A549 (cell line): ENCODE results near the gene LHFPL2.

ENCODE experiments used
- EHMT2 ChIP-seq: fragments of 200-600 bp; sonication (generic); IDR thresholded peaks from 2 replicates; pipeline ENCODE4 v1.6.1; 2016; ENCODE audit warnings: antibody characterized with exemption, low read depth, mild to moderate bottlenecking, moderate library complexity
- JUNB ChIP-seq: fragments of >200 bp; sonication (Bioruptor Twin); formaldehyde crosslinking; IDR thresholded peaks from 2 replicates; pipeline ENCODE4 v1.6.1; 2016
- POLR2A ChIP-seq: IDR thresholded peaks from 2 replicates; pipeline ENCODE4 v1.6.1; 2012; ENCODE audit warnings: mild to moderate bottlenecking, low read length
- TF ChIP-seq, protein P1 (sequence below): IDR thresholded peaks from 2 replicates; pipeline ENCODE4 v1.6.1; 2012
- TF ChIP-seq, protein P2 (sequence below): fragments of 200-600 bp; sonication (generic); IDR thresholded peaks from 2 replicates; pipeline ENCODE4 v1.6.1; 2016; ENCODE audit warnings: antibody characterized with exemption, mild to moderate bottlenecking, moderate library complexity
- TF ChIP-seq, protein P3 (sequence below): fragments of >200 bp; sonication (Bioruptor Twin); formaldehyde crosslinking; IDR thresholded peaks from 3 replicates; pipeline ENCODE4 v1.5.1; 2016
- TF ChIP-seq, protein P4 (sequence below): fragments of >200 bp; sonication (Bioruptor Twin); formaldehyde crosslinking; IDR thresholded peaks from 3 replicates; pipeline ENCODE4 v1.6.1; 2016
- TF ChIP-seq, protein P5 (sequence below): fragments of 450-650 bp; IDR thresholded peaks from 2 replicates; pipeline ENCODE4 v1.6.1; 2014; ENCODE audit warnings: antibody characterized with exemption

DNA sequence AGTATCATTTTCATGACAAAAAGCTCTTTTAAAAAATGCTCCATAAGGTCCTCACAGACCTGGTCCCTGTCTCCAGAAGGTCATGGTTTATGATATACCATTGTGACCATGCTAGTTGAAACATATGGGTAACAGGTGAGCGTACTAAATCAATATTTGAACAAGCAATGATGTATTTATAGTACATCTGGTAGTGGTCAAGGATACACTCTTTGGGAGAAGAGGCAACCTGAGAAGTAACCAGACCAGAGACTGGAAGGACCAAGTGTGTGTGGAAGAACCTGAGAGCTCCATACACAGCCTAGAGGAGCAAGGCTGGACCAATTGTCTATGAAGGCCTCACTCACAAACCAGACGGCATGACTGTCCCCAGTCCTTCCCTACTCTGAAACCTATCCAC, 55.1 kb downstream of the LHFPL2 start:
- TF ChIP-seq, protein P1, sequence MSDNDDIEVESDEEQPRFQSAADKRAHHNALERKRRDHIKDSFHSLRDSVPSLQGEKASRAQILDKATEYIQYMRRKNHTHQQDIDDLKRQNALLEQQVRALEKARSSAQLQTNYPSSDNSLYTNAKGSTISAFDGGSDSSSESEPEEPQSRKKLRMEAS, result no peak
- TF ChIP-seq EHMT2 (no peak), POLR2A (no peak), JUNB (no peak)
- TF ChIP-seq, protein P2, sequence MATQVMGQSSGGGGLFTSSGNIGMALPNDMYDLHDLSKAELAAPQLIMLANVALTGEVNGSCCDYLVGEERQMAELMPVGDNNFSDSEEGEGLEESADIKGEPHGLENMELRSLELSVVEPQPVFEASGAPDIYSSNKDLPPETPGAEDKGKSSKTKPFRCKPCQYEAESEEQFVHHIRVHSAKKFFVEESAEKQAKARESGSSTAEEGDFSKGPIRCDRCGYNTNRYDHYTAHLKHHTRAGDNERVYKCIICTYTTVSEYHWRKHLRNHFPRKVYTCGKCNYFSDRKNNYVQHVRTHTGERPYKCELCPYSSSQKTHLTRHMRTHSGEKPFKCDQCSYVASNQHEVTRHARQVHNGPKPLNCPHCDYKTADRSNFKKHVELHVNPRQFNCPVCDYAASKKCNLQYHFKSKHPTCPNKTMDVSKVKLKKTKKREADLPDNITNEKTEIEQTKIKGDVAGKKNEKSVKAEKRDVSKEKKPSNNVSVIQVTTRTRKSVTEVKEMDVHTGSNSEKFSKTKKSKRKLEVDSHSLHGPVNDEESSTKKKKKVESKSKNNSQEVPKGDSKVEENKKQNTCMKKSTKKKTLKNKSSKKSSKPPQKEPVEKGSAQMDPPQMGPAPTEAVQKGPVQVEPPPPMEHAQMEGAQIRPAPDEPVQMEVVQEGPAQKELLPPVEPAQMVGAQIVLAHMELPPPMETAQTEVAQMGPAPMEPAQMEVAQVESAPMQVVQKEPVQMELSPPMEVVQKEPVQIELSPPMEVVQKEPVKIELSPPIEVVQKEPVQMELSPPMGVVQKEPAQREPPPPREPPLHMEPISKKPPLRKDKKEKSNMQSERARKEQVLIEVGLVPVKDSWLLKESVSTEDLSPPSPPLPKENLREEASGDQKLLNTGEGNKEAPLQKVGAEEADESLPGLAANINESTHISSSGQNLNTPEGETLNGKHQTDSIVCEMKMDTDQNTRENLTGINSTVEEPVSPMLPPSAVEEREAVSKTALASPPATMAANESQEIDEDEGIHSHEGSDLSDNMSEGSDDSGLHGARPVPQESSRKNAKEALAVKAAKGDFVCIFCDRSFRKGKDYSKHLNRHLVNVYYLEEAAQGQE, result no peak
- TF ChIP-seq, protein P3, sequence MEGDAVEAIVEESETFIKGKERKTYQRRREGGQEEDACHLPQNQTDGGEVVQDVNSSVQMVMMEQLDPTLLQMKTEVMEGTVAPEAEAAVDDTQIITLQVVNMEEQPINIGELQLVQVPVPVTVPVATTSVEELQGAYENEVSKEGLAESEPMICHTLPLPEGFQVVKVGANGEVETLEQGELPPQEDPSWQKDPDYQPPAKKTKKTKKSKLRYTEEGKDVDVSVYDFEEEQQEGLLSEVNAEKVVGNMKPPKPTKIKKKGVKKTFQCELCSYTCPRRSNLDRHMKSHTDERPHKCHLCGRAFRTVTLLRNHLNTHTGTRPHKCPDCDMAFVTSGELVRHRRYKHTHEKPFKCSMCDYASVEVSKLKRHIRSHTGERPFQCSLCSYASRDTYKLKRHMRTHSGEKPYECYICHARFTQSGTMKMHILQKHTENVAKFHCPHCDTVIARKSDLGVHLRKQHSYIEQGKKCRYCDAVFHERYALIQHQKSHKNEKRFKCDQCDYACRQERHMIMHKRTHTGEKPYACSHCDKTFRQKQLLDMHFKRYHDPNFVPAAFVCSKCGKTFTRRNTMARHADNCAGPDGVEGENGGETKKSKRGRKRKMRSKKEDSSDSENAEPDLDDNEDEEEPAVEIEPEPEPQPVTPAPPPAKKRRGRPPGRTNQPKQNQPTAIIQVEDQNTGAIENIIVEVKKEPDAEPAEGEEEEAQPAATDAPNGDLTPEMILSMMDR, result no peak
- TF ChIP-seq, protein P4, sequence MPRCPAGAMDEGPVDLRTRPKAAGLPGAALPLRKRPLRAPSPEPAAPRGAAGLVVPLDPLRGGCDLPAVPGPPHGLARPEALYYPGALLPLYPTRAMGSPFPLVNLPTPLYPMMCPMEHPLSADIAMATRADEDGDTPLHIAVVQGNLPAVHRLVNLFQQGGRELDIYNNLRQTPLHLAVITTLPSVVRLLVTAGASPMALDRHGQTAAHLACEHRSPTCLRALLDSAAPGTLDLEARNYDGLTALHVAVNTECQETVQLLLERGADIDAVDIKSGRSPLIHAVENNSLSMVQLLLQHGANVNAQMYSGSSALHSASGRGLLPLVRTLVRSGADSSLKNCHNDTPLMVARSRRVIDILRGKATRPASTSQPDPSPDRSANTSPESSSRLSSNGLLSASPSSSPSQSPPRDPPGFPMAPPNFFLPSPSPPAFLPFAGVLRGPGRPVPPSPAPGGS, result no peak
- TF ChIP-seq, protein P5, sequence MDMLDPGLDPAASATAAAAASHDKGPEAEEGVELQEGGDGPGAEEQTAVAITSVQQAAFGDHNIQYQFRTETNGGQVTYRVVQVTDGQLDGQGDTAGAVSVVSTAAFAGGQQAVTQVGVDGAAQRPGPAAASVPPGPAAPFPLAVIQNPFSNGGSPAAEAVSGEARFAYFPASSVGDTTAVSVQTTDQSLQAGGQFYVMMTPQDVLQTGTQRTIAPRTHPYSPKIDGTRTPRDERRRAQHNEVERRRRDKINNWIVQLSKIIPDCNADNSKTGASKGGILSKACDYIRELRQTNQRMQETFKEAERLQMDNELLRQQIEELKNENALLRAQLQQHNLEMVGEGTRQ, result no peak
